GM12891 (cell line): ENCODE results near the gene EFNB3.

Experiments used
- PAX5 ChIP-seq: IDR thresholded peaks from 2 replicates; pipeline ENCODE4 v1.6.1; 2011; ENCODE audit warnings: low read length, moderate library complexity, mild to moderate bottlenecking; ENCODE audit not compliant: insufficient read depth, severe bottlenecking
- POLR2A ChIP-seq: IDR thresholded peaks from 2 replicates; pipeline ENCODE4 v1.6.1; 2011; ENCODE audit warnings: low read depth, low read length, control low read depth
- POLR2AphosphoS5 ChIP-seq: IDR thresholded peaks from 2 replicates; pipeline ENCODE4 v1.6.1; 2011; ENCODE audit warnings: low read depth, low read length, control low read depth
- POU2F2 ChIP-seq: IDR thresholded peaks from 2 replicates; pipeline ENCODE4 v1.6.1; 2011; ENCODE audit warnings: low read depth, mild to moderate bottlenecking, control low read depth, low read length, moderate library complexity
- SPI1 ChIP-seq: IDR thresholded peaks from 2 replicates; pipeline ENCODE4 v1.6.1; 2011; ENCODE audit warnings: low read depth, low read length, control low read depth
- TAF1 ChIP-seq: IDR thresholded peaks from 2 replicates; pipeline ENCODE4 v1.6.1; 2011; ENCODE audit warnings: low read depth, low read length, control low read depth

- TF ChIP-seq POLR2A (no peak), SPI1 (no peak), POLR2AphosphoS5 (no peak), TAF1 (no peak), POU2F2 (no peak), PAX5 (no peak)
Observed at GRCh38 chr17:7697828-7698588, 7.0 kb upstream of the EFNB3 start.
